HepG2 (cell line): ENCODE measurements around the gene FILIP1. TPM values are rescaled to one million over a fixed set of nuclear protein-coding genes. Genes with fewer than 3 reads are reported as not detected.

Experiments
- ATAC-seq: fragments of 200-7000 bp; cut with Tn5 transposase; 3 replicates; pipeline ENCODE4 v1.9.1; 2020; ENCODE audit warnings: mild to moderate bottlenecking, moderate library complexity
- BruUV-seq: library from RNA; stranded (reverse); fragments of 400-500 nt; replicated peaks from 2 replicates; lab custom pipeline; 2021; lab: Mats Ljungman, UMichigan
- CTCF ChIA-PET: fragments of 300-600 bp; formaldehyde crosslinking; extraction: SDS; loops from one replicate; lab custom pipeline; 2021; ENCODE audit warnings: low total read pairs, inconsistent platforms, low intra/inter-chr PET ratio; lab: Yijun Ruan, JAX
- POLR2A ChIA-PET: fragments of 350-600 bp; sonication (Branson Sonifier 250); formaldehyde crosslinking; loops from one replicate; lab custom pipeline; 2020; ENCODE audit warnings: antibody characterized with exemption, inconsistent platforms; lab: Yijun Ruan, JAX
- DNase-seq: peaks from one replicate; pipeline ENCODE4 v3.0.0-alpha.2; 2015; ENCODE audit warnings: low spot score
- FAIRE-seq: peaks from 3 replicates; lab custom pipeline; 2011; peaks lifted over from hg19 to GRCh38; lab: Jason Lieb, UNC
- H2AFZ ChIP-seq: one replicate; pipeline ENCODE4 v1.6.1; 2011; ENCODE audit warnings: low read length, inconsistent platforms
- H3K27ac ChIP-seq: fragments of 300-600 bp; 3 replicates; pipeline ENCODE4 v1.8.0; 2011; ENCODE audit warnings: mixed run types, mild to moderate bottlenecking, mixed read lengths, low read length, inconsistent platforms; ENCODE audit not compliant: insufficient read depth; ENCODE audit errors: extremely low read length
- H3K27me3 ChIP-seq, 2 experiments: fragments of 200-600 bp in 1 of 2; 2 replicates in 1 of 2; 3 replicates in 1 of 2; pipeline versions ENCODE4 v1.6.0 to v1.8.0; 2011; ENCODE audit warnings: low read length in 2 of 2, mild to moderate bottlenecking in 2 of 2, moderate library complexity in 2 of 2, inconsistent platforms in 1 of 2; ENCODE audit not compliant: insufficient read depth in 2 of 2, control insufficient read depth in 1 of 2
- H3K36me3 ChIP-seq, 2 experiments: fragments of 200-600 bp in 1 of 2; replicated peaks in 1 of 2; 2 replicates in 1 of 2; 3 replicates in 1 of 2; pipeline versions ENCODE4 v1.5.1 to v1.8.0; 2011; ENCODE audit warnings: low read length in 2 of 2, inconsistent platforms in 1 of 2; ENCODE audit not compliant: insufficient read depth in 2 of 2, control insufficient read depth in 1 of 2
- H3K4me1 ChIP-seq: 2 replicates; pipeline ENCODE4 v1.5.1; 2012; ENCODE audit warnings: low read length, inconsistent platforms; ENCODE audit not compliant: insufficient read depth
- H3K4me2 ChIP-seq: 2 replicates; pipeline ENCODE4 v1.6.0; 2011; ENCODE audit warnings: low read depth, low read length, inconsistent platforms
- H3K4me3 ChIP-seq, 3 experiments: fragments of 200-600 bp in 1 of 3; sonication (generic), shearing (Covaris generic) in 1 of 3; replicated peaks in 1 of 3; 2 replicates each; pipeline ENCODE4 v1.5.1; 2011 to 2016; ENCODE audit warnings: low read length in 3 of 3, inconsistent platforms in 2 of 3, low read depth in 2 of 3, mild to moderate bottlenecking in 2 of 3, control low read depth in 1 of 3, mixed read lengths in 1 of 3; ENCODE audit not compliant: insufficient read depth in 1 of 3
- H3K79me2 ChIP-seq: one replicate; pipeline ENCODE4 v1.6.1; 2011; ENCODE audit warnings: low read length, inconsistent platforms; ENCODE audit not compliant: insufficient read depth
- H3K9ac ChIP-seq: 2 replicates; pipeline ENCODE4 v1.6.0; 2011; ENCODE audit warnings: mild to moderate bottlenecking, low read depth, low read length, inconsistent platforms; ENCODE audit not compliant: insufficient read depth
- H3K9me3 ChIP-seq: 2 replicates; pipeline ENCODE4 v1.5.1; 2012; ENCODE audit warnings: mild to moderate bottlenecking, low read length
- H4K20me1 ChIP-seq: 2 replicates; pipeline ENCODE4 v1.6.0; 2011; ENCODE audit warnings: inconsistent platforms, mild to moderate bottlenecking, low read length, moderate library complexity; ENCODE audit not compliant: insufficient read depth
- ARID2 ChIP-seq: sonication (generic); formaldehyde crosslinking; IDR thresholded peaks from 2 replicates; pipeline ENCODE4 v1.8.1; 2022; ENCODE audit warnings: mild to moderate bottlenecking, missing genetic modification reagents, borderline replicate concordance
- ATF7 ChIP-seq, 2 experiments: fragments of 450-650 bp in 1 of 2; sonication (generic) in 1 of 2; formaldehyde crosslinking in 1 of 2; IDR thresholded peaks; 2 replicates each; pipeline versions ENCODE4 v1.4.0 to v1.6.1; 2016 to 2020; ENCODE audit warnings: antibody characterized with exemption in 1 of 2, mild to moderate bottlenecking in 1 of 2, missing genetic modification reagents in 1 of 2
- CHCHD3 ChIP-seq: sonication (generic); formaldehyde crosslinking; IDR thresholded peaks from 2 replicates; pipeline ENCODE4 v1.8.0; 2022; ENCODE audit warnings: mild to moderate bottlenecking, missing genetic modification reagents, moderate library complexity
- HES4 ChIP-seq: sonication (generic); formaldehyde crosslinking; IDR thresholded peaks from 2 replicates; pipeline ENCODE4 v1.9.0; 2021; ENCODE audit warnings: mild to moderate bottlenecking, missing genetic modification reagents, borderline replicate concordance
- HNF4A ChIP-seq: sonication (generic); formaldehyde crosslinking; IDR thresholded peaks from 2 replicates; pipeline ENCODE4 v1.4.0; 2020; ENCODE audit warnings: missing genetic modification reagents
- JUN ChIP-seq: sonication (generic); formaldehyde crosslinking; IDR thresholded peaks from 2 replicates; pipeline ENCODE4 v1.4.0; 2020; ENCODE audit warnings: mild to moderate bottlenecking, missing genetic modification reagents
- KLF13 ChIP-seq: sonication (generic); formaldehyde crosslinking; IDR thresholded peaks from 2 replicates; pipeline ENCODE4 v1.4.0; 2020; ENCODE audit warnings: mild to moderate bottlenecking, missing genetic modification reagents
- SIN3A ChIP-seq: IDR thresholded peaks from 2 replicates; pipeline ENCODE4 v1.6.1; 2011; ENCODE audit warnings: low read depth, mild to moderate bottlenecking, control low read depth, low read length, borderline replicate concordance
- SP4 ChIP-seq: sonication (generic); formaldehyde crosslinking; IDR thresholded peaks from 2 replicates; pipeline ENCODE4 v1.8.1; 2023; ENCODE audit warnings: mild to moderate bottlenecking, missing genetic modification reagents
- TCF12 ChIP-seq, 2 experiments: fragments of 450-650 bp in 1 of 2; sonication (generic) in 1 of 2; formaldehyde crosslinking in 1 of 2; IDR thresholded peaks; 2 replicates each; pipeline versions ENCODE4 v1.6.1 to v1.8.0; 2017 to 2022; ENCODE audit warnings: antibody characterized with exemption in 1 of 2, mild to moderate bottlenecking in 1 of 2, missing genetic modification reagents in 1 of 2, moderate library complexity in 1 of 2
- ZFX ChIP-seq: sonication (generic); formaldehyde crosslinking; IDR thresholded peaks from 2 replicates; pipeline ENCODE4 v1.4.0; 2020; ENCODE audit warnings: mild to moderate bottlenecking, low read depth, missing genetic modification reagents, moderate library complexity
- ZMYM2 ChIP-seq: sonication (generic); formaldehyde crosslinking; IDR thresholded peaks from 2 replicates; pipeline ENCODE4 v1.8.0; 2022; ENCODE audit warnings: mild to moderate bottlenecking, missing genetic modification reagents
- ZNF335 ChIP-seq: sonication (generic); formaldehyde crosslinking; IDR thresholded peaks from 2 replicates; pipeline ENCODE4 v1.4.0; 2020; ENCODE audit warnings: missing genetic modification reagents
- ZNF550 ChIP-seq: sonication (generic); formaldehyde crosslinking; IDR thresholded peaks from 2 replicates; pipeline ENCODE4 v1.4.0; 2020; ENCODE audit warnings: mild to moderate bottlenecking, missing genetic modification reagents, borderline replicate concordance
- ZNF605 ChIP-seq: sonication (generic); formaldehyde crosslinking; IDR thresholded peaks from 2 replicates; pipeline ENCODE4 v1.8.0; 2022; ENCODE audit warnings: mild to moderate bottlenecking, missing genetic modification reagents
- ZNF709 ChIP-seq: sonication (generic); formaldehyde crosslinking; IDR thresholded peaks from 2 replicates; pipeline ENCODE4 v1.5.0; 2020; ENCODE audit warnings: mild to moderate bottlenecking, missing genetic modification reagents
- WGBS: methylation state at CpG from one replicate; pipeline ENCODE4 v1.1.6; 2017; ENCODE audit warnings: low lambda C conversion rate; 5-methylcytosine and 5-hydroxymethylcytosine counted together
- in situ Hi-C: cut with HindIII; loops from 2 replicates; pipeline ENCODE4 v1.10.0; 2017; ENCODE audit warnings: low pct_unique_long_range_greater_than_20kb; ENCODE audit not compliant: extremely low pct_ligation_motif_present
- intact Hi-C: fragments of 100-400 bp; cut with micrococcal nuclease; formaldehyde crosslinking; loops from one replicate; pipeline ENCODE4 v1.10.0; 2022; ENCODE audit not compliant: unreplicated experiment
- polyA plus RNA-seq, 8 experiments: library from polyadenylated mRNA; depleted of rRNA in 3 of 8; stranded (reverse) in 7 of 8; unstranded in 1 of 8; fragments of >200 nt; fragmentation: Illumina TruSeq in 4 of 8; extraction: Trizol in 4 of 8; gene quantifications; 2 replicates each; pipeline versions ENCODE4 v1.2.1 to v1.2.3, GENCODE V29; 2011 to 2016; ENCODE audit warnings: low read depth in 4 of 8, missing spikeins in 1 of 8, mixed read lengths in 1 of 8; ENCODE audit not compliant: insufficient read depth in 1 of 8
- total RNA-seq, 5 experiments: library from RNA; depleted of rRNA; stranded (reverse); fragments of >200 nt; fragmentation: Illumina TruSeq; extraction: Trizol; gene quantifications; 2 replicates each; pipeline ENCODE4 v1.2.3, GENCODE V29; 2016; ENCODE audit warnings: low read depth in 1 of 5
- TF ChIP-seq, protein P1 (sequence below): conservative IDR thresholded peaks from 2 replicates; pipeline ENCODE4 v1.6.1; 2018; ENCODE audit warnings: missing genetic modification reagents

Gene FILIP1
- total and polyA plus RNA-seq, 2 of the 13 experiments (the other 11 are each of a cell fraction or from before 2014, with no cell fraction given) = not detected

DNA sequence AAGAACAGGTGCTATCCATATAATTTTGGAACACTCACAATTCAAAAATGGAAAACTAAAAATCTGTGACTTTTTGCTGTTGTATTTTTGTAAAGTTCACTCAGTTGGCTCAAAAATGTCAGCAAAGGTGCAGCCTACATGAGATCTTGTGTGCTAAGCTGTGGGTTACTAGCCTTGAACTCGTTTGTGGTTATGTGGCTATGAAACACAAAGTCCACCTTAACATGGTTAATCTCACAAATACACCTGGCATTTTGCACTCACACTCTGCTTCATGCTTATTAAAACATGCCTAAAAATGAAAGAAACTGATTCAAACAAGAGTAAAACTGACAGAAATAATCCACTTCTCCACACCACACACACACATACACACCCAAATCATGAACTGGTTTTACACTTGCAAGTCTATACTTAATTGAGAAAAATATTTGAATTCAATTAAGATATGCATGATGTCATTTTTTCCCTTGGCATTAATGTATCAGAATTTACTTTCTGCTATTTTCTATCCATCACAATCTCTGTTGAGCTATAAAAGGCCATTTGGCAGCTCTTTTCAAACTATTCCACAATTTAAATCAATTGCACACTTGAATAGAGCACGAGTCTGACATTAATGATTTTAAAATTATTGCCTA is 186.1 kb downstream of the FILIP1 start:
- no peaks in the 10 kb centered on the region for H3K79me2 ChIP-seq
- DNase-seq = no peak
- no peak overlapping the region for H3K4me2 ChIP-seq
- POLR2A ChIA-PET = no interaction called here
- peaks cover 0 to 6% of the 10 kb centered on the region in 2 experiments; a peak in 2 of 5 replicates for H3K27me3 ChIP-seq
- TF ChIP-seq ZNF335 (CRISPR knock-in tag) (no peak), ZNF709 (no peak), ZFX (no peak), HNF4A (CRISPR knock-in tag) (peak; percentile 22; the same call in 1 of the 2 replicates), KLF13 (CRISPR knock-in tag) (no peak), JUN (CRISPR knock-in tag) (no peak), ZNF550 (no peak), SIN3A (no peak), ATF7 (IDR thresholded peaks at IDR 0.05) (peak; percentile 76), ATF7 (CRISPR knock-in tag; IDR thresholded peaks at IDR 0.05) (no peak)
- TF ChIP-seq, all 625 proteins: peak for 2
- Histone ChIP-seq H3K36me3 (no peaks in the 10 kb centered on the region), H3K9ac (no peak overlapping the region), H3K9me3 (no peaks in the 10 kb centered on the region), H3K27ac (no peak overlapping the region), H3K4me1 (peaks cover 7% of the 10 kb centered on the region), H4K20me1 (no peaks in the 10 kb centered on the region), H3K4me3 (no peak overlapping the region), H2AFZ (no peak overlapping the region)
- BruUV-seq = no TSS peak
- intact Hi-C loops = no loop called here
- WGBS = 4% methylated on average over 2 of the region's 2 CpGs
- in situ Hi-C loops = no loop called here
- no peak for FAIRE-seq
- CTCF ChIA-PET = no interaction called here
- ATAC-seq = no peak

DNA sequence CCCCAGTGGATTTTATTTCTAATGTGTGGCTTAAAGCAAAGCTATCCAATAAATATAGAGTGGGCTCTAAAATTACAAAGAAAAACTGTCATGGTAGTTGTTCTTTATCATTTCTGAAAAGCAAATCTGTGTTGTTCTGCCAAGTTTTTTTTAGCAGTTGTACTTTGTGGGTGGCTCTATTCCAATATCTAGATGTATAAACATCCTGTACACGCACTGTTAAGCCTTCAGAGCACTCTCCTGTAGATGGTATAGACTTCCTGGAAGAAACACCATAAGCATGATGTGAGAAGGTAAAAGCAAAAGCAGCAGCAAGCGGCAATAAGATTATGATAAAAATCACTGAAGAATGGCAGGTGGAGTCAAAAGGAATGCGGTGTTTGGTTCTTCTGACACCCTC is 187.5 kb downstream of the FILIP1 start:
- H3K79me2 ChIP-seq = no peaks in the 10 kb centered on the region
- ATAC-seq (no peak), DNase-seq (no peak), FAIRE-seq (no peak)
- 24% methylated on average over 3 of the region's 3 CpGs for WGBS
- no peaks in the 10 kb centered on the region; a peak in 1 of 5 replicates for H3K27me3 ChIP-seq
- CTCF ChIA-PET = no interaction called here
- POLR2A ChIA-PET = no interaction called here
- no peaks in the 10 kb centered on the region for H4K20me1 ChIP-seq
- H3K27ac ChIP-seq = no peak overlapping the region
- H3K4me1 ChIP-seq = peaks cover 7% of the 10 kb centered on the region
- H3K36me3 ChIP-seq = no peaks in the 10 kb centered on the region
- no TSS peak for BruUV-seq
- H3K9me3 ChIP-seq = no peaks in the 10 kb centered on the region
- intact Hi-C loops = no loop called here
- H2AFZ ChIP-seq = no peak overlapping the region
- in situ Hi-C loops = no loop called here
- no peak overlapping the region for H3K9ac ChIP-seq
- H3K4me2 ChIP-seq = no peak overlapping the region
- no peak overlapping the region for H3K4me3 ChIP-seq
- no peak for TF ChIP-seq ARID2 (CRISPR knock-in tag)
- TF ChIP-seq TCF12 (IDR thresholded peaks at IDR 0.05) = no peak
- TF ChIP-seq TCF12 (CRISPR knock-in tag; IDR thresholded peaks at IDR 0.05) = no peak
- TF ChIP-seq, protein P1, sequence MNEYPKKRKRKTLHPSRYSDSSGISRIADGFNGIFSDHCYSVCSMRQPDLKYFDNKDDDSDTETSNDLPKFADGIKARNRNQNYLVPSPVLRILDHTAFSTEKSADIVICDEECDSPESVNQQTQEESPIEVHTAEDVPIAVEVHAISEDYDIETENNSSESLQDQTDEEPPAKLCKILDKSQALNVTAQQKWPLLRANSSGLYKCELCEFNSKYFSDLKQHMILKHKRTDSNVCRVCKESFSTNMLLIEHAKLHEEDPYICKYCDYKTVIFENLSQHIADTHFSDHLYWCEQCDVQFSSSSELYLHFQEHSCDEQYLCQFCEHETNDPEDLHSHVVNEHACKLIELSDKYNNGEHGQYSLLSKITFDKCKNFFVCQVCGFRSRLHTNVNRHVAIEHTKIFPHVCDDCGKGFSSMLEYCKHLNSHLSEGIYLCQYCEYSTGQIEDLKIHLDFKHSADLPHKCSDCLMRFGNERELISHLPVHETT = no peak
- TF ChIP-seq SP4 = no peak
- TF ChIP-seq ZMYM2 (CRISPR knock-in tag) = no peak
- TF ChIP-seq ZNF605 (CRISPR knock-in tag) = no peak
- TF ChIP-seq CHCHD3 (CRISPR knock-in tag) = no peak
- no peak for TF ChIP-seq HES4 (CRISPR knock-in tag)
